Measurements from ENCODE around the gene LCE1C.

The LCE1C gene

DNA sequence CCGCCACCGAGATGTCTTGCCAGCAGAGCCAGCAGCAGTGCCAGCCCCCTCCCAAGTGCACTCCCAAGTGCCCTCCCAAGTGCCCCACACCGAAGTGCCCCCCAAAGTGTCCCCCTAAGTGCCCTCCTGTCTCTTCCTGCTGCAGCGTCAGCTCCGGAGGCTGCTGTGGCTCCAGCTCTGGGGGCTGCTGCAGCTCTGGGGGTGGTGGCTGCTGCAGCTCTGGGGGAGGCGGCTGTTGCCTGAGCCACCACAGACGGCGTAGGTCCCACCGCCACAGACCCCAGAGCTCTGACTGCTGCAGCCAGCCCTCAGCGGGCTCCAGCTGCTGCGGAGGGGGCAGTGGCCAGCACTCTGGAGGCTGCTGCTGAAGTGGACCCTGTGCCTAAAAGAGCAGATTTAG is 30.1 kb downstream of the LCE1C start:
- TF ChIP-seq EGR1 (IDR thresholded peaks at IDR 0.05): no peak
- no peak for TF ChIP-seq NFIC (IDR thresholded peaks at IDR 0.05)
- TF ChIP-seq CEBPB (IDR thresholded peaks at IDR 0.05): no peak
- TF ChIP-seq, protein P1, sequence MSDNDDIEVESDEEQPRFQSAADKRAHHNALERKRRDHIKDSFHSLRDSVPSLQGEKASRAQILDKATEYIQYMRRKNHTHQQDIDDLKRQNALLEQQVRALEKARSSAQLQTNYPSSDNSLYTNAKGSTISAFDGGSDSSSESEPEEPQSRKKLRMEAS (IDR thresholded peaks at IDR 0.05): no peak
- TF ChIP-seq EP300 (IDR thresholded peaks at IDR 0.05; ENCODE audit: borderline replicate concordance): no peak
- no peak for TF ChIP-seq TAF1 (IDR thresholded peaks at IDR 0.05; ENCODE audit: low read depth)
- TF ChIP-seq, protein P2, sequence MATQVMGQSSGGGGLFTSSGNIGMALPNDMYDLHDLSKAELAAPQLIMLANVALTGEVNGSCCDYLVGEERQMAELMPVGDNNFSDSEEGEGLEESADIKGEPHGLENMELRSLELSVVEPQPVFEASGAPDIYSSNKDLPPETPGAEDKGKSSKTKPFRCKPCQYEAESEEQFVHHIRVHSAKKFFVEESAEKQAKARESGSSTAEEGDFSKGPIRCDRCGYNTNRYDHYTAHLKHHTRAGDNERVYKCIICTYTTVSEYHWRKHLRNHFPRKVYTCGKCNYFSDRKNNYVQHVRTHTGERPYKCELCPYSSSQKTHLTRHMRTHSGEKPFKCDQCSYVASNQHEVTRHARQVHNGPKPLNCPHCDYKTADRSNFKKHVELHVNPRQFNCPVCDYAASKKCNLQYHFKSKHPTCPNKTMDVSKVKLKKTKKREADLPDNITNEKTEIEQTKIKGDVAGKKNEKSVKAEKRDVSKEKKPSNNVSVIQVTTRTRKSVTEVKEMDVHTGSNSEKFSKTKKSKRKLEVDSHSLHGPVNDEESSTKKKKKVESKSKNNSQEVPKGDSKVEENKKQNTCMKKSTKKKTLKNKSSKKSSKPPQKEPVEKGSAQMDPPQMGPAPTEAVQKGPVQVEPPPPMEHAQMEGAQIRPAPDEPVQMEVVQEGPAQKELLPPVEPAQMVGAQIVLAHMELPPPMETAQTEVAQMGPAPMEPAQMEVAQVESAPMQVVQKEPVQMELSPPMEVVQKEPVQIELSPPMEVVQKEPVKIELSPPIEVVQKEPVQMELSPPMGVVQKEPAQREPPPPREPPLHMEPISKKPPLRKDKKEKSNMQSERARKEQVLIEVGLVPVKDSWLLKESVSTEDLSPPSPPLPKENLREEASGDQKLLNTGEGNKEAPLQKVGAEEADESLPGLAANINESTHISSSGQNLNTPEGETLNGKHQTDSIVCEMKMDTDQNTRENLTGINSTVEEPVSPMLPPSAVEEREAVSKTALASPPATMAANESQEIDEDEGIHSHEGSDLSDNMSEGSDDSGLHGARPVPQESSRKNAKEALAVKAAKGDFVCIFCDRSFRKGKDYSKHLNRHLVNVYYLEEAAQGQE (IDR thresholded peaks at IDR 0.05; ENCODE audit: low read depth): no peak
- TF ChIP-seq, protein P3, sequence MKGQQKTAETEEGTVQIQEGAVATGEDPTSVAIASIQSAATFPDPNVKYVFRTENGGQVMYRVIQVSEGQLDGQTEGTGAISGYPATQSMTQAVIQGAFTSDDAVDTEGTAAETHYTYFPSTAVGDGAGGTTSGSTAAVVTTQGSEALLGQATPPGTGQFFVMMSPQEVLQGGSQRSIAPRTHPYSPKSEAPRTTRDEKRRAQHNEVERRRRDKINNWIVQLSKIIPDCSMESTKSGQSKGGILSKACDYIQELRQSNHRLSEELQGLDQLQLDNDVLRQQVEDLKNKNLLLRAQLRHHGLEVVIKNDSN (IDR thresholded peaks at IDR 0.05): no peak
- no peak for TF ChIP-seq RAD21 (IDR thresholded peaks at IDR 0.05; ENCODE audit: low read depth)
- TF ChIP-seq ZBTB7A (IDR thresholded peaks at IDR 0.05; ENCODE audit: low read depth): no peak

DNA sequence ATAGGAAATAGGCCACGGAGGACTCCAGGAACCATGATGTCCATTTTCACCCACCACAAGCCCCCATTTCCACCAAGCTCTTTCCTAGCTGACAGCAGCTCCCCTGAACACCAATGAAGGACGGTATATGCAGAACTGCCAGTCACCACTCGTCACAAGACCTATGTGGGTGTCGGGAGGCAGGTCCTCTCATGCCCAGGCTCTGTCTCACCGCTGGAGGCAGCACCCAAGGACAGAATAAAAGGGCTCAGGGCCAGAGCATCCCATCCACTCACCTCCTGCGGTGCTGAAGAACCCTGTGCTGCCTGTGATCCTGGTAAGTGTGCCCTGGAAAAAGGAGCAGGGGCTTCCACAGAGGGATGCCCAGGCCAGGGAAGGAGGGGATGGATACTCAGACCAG is 31.6 kb downstream of the LCE1C start, which contains the start of gene LCE1F:
TSS of gene LCE1F (plus strand) at position 266 of the 400 bp plus-strand sequence. CDS start 1,232 bp downstream, outside the sequence.
- no peak for TF ChIP-seq ZBTB7A (IDR thresholded peaks at IDR 0.05; ENCODE audit: low read depth)
- no peak for TF ChIP-seq FOXM1 (IDR thresholded peaks at IDR 0.05; ENCODE audit: borderline replicate concordance, low read depth)
- TF ChIP-seq EP300 (IDR thresholded peaks at IDR 0.05; ENCODE audit: borderline replicate concordance): no peak
- no peak for TF ChIP-seq EGR1 (IDR thresholded peaks at IDR 0.05)
- TF ChIP-seq CEBPB (IDR thresholded peaks at IDR 0.05): no peak
- no peak for TF ChIP-seq TAF1 (IDR thresholded peaks at IDR 0.05; ENCODE audit: low read depth)
- TF ChIP-seq, protein P1 (IDR thresholded peaks at IDR 0.05): no peak
- no peak for TF ChIP-seq NFIC (IDR thresholded peaks at IDR 0.05)
- TF ChIP-seq, protein P2 (IDR thresholded peaks at IDR 0.05; ENCODE audit: low read depth): no peak
- no peak for TF ChIP-seq TEAD4 (IDR thresholded peaks at IDR 0.05)
- TF ChIP-seq YY1 (IDR thresholded peaks at IDR 0.05; ENCODE audit: low read depth): no peak
- TF ChIP-seq TCF12 (IDR thresholded peaks at IDR 0.05; ENCODE audit: low read depth): no peak

DNA sequence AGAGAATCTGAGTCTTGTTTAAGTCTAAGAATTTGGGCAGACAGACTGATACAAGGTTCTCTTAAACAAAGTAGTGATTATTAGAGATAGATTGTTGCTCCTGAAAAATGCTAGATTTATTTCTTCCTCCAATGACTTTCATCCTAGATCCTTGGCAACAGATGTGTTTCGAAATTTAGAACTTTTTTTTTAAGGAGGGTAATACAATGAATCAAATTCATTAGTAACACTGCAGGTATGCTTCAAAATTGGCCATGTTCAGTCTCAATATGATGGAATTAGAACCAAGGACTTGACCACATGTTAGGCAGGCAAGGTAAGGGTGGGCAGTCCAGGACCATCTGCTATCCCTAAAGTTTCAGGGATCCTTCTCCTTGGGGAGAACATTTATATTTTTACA is 36.0 kb downstream of the LCE1C start:
- no peak for TF ChIP-seq TCF12 (IDR thresholded peaks at IDR 0.05; ENCODE audit: low read depth)
- TF ChIP-seq NFIC (IDR thresholded peaks at IDR 0.05): no peak
- no peak for TF ChIP-seq FOXM1 (IDR thresholded peaks at IDR 0.05; ENCODE audit: borderline replicate concordance, low read depth)
- TF ChIP-seq ZBTB7A (IDR thresholded peaks at IDR 0.05; ENCODE audit: low read depth): no peak
- no peak for TF ChIP-seq CEBPB (IDR thresholded peaks at IDR 0.05)
- TF ChIP-seq RAD21 (IDR thresholded peaks at IDR 0.05; ENCODE audit: low read depth): no peak
- TF ChIP-seq EGR1 (IDR thresholded peaks at IDR 0.05): no peak
- no peak for TF ChIP-seq CREB1 (IDR thresholded peaks at IDR 0.05; ENCODE audit: low read depth)
- no peak for TF ChIP-seq YY1 (IDR thresholded peaks at IDR 0.05; ENCODE audit: low read depth)
- TF ChIP-seq, protein P3 (IDR thresholded peaks at IDR 0.05): no peak
- TF ChIP-seq, protein P2 (IDR thresholded peaks at IDR 0.05; ENCODE audit: low read depth): no peak
- no peak for TF ChIP-seq TAF1 (IDR thresholded peaks at IDR 0.05; ENCODE audit: low read depth)
- no peak for TF ChIP-seq TEAD4 (IDR thresholded peaks at IDR 0.05)
- TF ChIP-seq EP300 (IDR thresholded peaks at IDR 0.05; ENCODE audit: borderline replicate concordance): no peak
- TF ChIP-seq, protein P1 (IDR thresholded peaks at IDR 0.05): no peak

DNA sequence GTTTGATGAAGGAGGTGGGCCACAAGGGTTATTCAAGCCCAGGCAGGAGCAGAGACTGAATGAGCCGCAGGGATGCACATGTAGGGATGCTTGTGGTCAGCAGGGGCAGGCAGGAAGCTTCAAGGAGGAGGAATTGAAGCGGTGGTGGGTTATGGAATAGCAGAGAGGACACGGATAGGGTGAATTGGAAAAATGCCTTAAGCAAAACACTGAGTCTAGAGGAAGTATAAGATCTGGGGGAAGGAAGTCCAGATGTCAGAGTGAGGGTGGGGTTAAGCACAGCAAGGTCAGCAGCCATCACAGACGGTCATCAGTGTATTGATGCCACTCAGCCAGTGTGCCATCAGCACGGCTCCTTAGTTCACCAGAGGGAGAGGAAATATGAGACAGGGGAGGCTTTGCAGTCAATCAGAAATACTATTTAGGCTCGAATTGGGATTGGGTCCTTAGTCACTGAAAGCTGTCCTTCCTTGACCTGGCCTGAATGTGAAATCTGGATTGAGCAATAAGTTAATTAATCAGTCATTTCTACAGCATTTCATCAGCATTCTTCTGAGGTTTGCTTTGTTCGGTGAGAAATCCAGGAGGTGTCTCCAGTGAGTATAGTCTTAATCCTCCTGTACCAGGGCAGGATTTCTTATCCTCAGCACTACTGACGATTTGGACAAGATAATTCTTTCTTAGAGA is 37.5 kb downstream of the LCE1C start:
- TF ChIP-seq, protein P2 (IDR thresholded peaks at IDR 0.05; ENCODE audit: low read depth): no peak
- no peak for TF ChIP-seq CEBPB (IDR thresholded peaks at IDR 0.05)
- no peak for TF ChIP-seq TEAD4 (IDR thresholded peaks at IDR 0.05)
- TF ChIP-seq, protein P1 (IDR thresholded peaks at IDR 0.05): no peak
- no peak for TF ChIP-seq RAD21 (IDR thresholded peaks at IDR 0.05; ENCODE audit: low read depth)
- no peak for TF ChIP-seq CREB1 (IDR thresholded peaks at IDR 0.05; ENCODE audit: low read depth)
- TF ChIP-seq NFIC (IDR thresholded peaks at IDR 0.05): no peak
- no peak for TF ChIP-seq TAF1 (IDR thresholded peaks at IDR 0.05; ENCODE audit: low read depth)
- no peak for TF ChIP-seq TCF12 (IDR thresholded peaks at IDR 0.05; ENCODE audit: low read depth)
- TF ChIP-seq ZBTB7A (IDR thresholded peaks at IDR 0.05; ENCODE audit: low read depth): no peak
- no peak for TF ChIP-seq YY1 (IDR thresholded peaks at IDR 0.05; ENCODE audit: low read depth)
- TF ChIP-seq, protein P3 (IDR thresholded peaks at IDR 0.05): no peak
- TF ChIP-seq EP300 (IDR thresholded peaks at IDR 0.05; ENCODE audit: borderline replicate concordance): no peak
- no peak for TF ChIP-seq EGR1 (IDR thresholded peaks at IDR 0.05)
- no peak for TF ChIP-seq FOXM1 (IDR thresholded peaks at IDR 0.05; ENCODE audit: borderline replicate concordance, low read depth)

Data from Ishikawa (cell line).